ENCODE measurements around the gene SNTG2.
"Not testable (repeated sequence)": the region's sequence is repeated elsewhere in the genome, so short reads cannot be mapped to it uniquely, and the experiment has no call there.

Gene SNTG2

DNA sequence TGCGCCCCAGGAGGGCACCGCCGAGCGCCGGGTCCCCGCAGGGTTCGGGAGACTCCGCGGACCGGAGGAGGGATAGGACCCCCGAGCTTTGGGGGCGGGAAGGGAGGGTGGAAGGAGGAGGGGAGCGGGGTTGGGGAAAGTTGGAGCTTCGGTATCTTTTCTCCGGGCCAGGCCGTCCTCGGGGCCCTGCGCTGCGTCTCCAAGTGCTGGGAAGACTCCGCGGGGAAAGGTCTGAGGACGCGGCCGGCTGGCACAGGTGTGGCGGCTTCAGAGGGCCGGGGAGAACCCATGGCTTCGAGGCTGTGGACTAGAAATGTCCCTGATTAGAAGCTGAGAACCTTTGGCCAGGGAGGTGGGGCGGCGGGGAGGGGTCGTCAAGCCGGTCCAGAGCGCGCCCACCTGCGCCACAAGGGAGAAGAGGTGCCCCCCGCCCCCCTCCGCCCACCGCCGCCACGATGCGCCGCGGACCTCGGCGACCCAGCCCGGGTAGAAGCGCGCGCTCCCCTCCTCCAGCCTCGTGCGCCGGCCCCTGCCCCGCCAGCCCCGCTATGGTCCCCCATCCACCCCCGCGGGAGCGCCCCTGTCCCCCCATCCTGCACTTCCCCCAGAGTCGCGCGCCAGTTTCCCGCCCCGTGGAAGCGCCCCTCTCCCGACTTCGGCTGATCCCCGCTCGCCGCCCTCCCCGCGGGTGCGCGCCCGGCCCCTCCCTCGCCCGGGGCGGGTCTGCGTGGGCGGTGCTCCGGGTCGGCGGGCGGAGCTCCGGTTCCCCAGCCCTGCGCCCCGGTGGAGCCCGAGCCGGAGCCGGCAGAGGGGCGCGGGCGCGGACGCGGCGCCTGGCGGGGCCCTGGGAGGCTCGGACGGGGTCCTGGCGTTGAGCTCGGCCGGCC, at the start of gene SNTG2:
SNTG2 (plus strand) TSS at position 770 of the 887 bp plus-strand sequence. CDS start 148 bp downstream, outside the sequence.
- no peak for DNase-seq

- DNase-seq = no peak
Observed at GRCh38 chr2:902584-902983, 48.1 kb upstream of the SNTG2 start.

DNA sequence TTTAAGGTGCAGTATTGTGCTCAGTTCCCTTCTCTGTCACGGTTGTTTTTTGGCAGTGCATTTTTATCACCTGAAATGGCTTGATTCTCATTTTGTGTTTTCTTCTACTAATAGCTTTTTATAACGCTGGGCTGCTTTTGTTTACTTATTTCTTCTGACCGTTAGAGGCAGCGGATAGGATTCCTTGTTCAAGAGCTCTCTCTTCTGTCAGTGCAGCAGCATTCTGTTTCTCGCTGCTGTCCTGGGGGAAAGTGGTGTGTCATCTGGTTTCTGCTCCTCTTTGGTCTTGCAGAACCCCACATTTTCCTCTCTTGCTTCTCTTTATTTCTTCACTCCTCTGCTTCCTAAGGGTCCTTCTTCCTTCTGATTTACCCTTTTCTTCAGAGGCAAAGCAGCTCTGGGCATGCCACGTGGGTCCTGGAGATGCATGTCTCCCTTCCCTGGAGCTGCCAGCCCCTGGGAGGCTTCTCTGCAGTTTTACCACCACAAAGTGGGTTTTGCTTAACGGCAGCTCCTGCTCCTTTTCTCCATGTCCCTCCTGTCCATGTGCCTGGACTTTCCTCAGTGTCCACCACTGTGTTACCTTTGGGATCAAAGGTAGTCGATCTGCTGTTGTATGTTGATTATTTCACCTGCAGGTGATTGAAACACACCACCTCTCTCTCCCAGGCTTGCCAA, 47.3 kb upstream of the SNTG2 start:
- no peak for DNase-seq

GRCh38 chr2:904246-905024, 46.2 kb upstream of the SNTG2 start:
- peak; percentile 7 for DNase-seq

DNA sequence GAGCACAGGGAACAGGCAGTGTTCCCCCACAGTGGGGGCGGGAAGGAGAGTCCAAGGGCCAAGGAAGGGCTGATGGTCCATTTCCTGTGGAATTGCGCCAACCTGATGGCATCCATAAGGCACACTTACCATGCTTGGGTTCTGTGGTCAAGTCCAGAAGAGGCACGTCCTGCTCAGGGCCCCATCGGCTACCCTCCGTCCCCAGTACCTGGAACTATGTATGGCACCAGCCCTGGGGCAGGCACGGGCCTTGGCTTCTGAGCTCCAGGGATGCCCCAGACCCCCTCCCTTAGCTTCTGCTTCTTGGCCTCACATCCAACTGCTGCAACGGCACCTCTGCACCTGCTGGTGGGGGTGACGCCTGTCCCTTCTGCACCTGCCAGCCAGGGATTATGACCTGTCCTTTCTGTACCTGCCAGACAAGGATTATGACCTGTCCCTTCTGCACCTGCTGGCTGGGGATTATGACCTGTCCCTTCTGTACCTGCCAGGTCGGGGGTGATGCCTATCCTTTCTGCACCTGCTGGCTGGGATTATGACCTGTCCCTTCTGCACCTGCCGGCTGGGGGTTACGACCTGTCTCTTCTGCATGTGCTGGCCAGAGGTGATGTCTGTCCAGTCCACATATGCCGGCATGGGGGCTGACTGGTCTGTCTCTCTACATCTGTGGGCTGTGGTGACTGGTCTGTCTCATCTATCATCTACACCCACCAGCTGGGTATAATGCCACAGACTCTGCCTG, 45.4 kb upstream of the SNTG2 start:
- peak; percentile 29 for DNase-seq

DNA sequence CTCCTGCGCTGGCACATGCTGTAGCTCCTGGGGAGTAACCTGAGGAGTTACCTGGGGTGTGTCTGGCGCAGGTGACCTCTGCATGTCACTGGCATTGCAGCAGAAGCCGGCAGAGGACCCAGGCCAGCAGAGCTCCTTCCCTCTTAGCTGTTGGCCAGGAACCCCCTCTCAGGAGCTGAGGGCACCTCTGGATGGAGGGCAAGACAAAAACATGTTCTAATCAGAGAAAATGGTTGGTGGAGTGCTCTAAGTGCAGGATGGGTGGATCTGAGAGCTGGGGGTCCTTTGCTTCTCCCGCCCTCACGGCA, 44.9 kb upstream of the SNTG2 start:
- DNase-seq = no peak

DNA sequence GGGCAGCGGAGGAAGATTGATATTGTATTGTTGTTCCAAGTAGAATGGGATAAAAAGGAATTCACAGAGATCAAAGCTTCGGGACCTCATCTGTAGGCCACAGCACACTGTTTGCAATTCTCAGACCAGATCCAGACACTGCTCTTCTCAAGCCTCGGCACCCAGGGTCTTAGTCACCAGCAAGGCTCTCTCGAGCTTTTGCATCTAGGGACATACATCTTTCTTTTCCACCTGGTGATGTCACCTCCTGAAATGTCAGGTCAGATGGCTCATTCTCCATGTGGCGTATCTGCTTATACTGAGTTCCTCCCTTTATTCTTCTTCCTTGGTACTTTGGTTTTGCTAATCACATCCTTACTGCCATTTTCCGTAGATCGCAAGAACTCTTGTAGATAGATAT, 42.9 kb upstream of the SNTG2 start:
- no peak for DNase-seq

GRCh38 chr2:908568-908967, 42.1 kb upstream of the SNTG2 start:
- DNase-seq = no peak

GRCh38 chr2:909764-910379, 40.8 kb upstream of the SNTG2 start:
- DNase-seq = not testable (repeated sequence)

- no peak for DNase-seq
Observed at GRCh38 chr2:910698-911097, 40.0 kb upstream of the SNTG2 start.

DNA sequence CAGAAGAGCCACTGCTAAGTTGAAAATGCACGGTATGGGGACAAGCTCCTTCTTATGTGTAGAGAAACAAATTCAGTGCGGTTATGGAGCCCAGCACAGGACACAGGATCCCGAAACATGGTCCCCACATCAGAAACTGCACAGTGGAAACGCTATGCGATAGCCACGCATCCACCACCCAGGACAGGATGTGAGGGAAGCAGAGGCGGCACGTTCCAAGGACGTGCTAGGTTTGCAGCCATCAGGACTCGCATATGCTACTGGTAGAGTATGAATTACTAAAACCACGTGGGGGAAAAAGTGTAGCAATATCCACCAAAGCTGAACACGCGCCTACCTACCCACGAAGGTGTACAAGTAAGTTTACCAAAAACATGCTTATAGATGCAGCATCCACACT, 34.7 kb upstream of the SNTG2 start:
- no peak for DNase-seq

- DNase-seq = no peak
Observed at GRCh38 chr2:916935-917334, 33.7 kb upstream of the SNTG2 start.

DNA sequence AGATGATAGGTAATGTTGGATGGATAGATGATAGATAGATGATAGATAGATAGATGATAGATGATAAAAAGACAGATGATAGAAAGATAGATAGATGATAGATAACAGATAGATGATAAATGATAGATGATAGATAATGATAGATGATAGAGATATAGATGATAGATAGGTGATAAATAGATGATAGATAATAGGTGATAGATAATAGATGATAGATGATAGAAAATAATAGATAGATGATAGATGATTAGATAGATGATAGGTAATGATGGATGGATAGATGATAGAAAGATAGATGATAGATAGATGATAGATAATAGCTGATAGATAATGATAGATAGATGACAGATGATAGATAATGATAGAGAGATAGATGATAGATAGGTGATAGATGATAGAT, 31.0 kb upstream of the SNTG2 start:
- no peak for DNase-seq

GRCh38 chr2:920573-920972, 30.1 kb upstream of the SNTG2 start:
- no peak for DNase-seq

DNA sequence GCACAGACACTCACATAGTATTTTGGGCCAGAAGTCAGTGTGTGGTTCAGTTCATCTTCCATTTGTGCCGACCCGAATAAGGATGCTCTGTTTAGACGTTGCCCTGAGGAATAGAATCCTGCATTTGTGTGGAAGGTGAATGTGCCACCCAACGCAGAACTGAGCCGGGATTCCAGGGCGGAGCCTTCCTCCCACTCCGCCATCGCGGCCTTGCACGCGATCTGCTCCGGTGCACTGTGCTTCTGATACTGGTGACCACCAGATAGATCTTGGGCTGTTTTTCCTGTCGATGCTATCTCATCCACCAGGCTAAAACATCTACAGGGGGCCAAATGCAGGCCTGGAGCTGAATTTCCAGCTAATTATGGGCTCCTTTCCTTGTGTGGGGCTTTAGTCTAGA, 29.6 kb upstream of the SNTG2 start:
- DNase-seq = no peak

GRCh38 chr2:922185-922584, 28.5 kb upstream of the SNTG2 start:
- no peak for DNase-seq

DNA sequence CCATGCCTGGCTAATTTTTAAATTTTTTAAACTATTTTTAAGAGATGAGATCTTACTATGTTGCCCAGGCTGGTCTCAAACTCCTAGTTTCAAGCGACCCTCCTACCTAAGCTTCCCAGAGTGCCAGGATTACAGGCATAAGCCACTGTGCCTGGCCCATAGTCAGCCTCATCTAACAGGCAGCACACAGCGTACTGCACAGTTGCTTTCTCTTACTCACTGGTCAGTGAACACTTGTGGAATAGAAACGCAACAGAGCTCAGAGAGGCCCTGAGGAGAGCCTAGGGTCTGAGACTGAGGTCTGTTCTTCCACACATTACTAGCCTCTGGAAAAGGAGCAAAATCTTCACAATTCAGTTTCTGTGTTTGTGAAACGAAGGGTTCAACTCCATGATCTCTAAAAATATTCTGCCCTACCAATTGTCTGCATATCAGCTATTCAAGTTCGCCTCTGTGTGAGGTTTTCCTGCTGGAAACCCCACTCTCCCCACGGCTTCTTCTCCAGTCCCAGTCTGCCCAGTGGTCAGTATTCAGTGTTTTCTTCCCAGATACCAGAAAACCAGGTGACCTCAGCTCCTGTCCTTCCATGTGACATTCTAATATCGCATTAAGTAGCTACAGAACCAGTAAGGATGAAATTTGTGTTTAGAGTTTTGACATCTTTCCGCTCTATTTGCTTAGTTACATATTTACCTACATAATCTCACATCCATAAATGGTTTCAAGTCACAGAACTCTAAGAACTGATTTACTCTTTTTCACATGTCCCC, 26.6 kb upstream of the SNTG2 start:
- DNase-seq = no peak

DNA sequence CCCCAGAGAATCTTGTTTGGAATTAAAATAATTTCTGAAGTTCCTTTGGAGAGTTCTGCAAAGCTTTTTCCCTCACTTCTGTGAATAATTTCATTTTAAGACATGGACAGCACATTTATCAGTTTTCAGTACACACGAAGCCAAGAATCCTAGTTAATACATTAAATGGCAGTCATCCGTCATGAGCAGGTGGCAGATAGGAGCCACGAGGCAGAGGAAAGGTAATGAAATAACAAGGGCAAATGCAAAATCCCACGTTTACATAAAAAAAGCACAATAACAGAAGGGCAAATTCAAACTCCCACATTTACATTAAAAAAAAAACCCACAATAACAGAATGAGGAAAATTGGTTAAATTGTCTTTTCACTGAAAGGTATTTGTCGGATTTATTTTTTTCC, 25.9 kb upstream of the SNTG2 start:
- DNase-seq = no peak

- no peak for DNase-seq
Observed at GRCh38 chr2:925309-925708, 25.3 kb upstream of the SNTG2 start.

- no peak for DNase-seq
Observed at GRCh38 chr2:925711-926110, 24.9 kb upstream of the SNTG2 start.

DNA sequence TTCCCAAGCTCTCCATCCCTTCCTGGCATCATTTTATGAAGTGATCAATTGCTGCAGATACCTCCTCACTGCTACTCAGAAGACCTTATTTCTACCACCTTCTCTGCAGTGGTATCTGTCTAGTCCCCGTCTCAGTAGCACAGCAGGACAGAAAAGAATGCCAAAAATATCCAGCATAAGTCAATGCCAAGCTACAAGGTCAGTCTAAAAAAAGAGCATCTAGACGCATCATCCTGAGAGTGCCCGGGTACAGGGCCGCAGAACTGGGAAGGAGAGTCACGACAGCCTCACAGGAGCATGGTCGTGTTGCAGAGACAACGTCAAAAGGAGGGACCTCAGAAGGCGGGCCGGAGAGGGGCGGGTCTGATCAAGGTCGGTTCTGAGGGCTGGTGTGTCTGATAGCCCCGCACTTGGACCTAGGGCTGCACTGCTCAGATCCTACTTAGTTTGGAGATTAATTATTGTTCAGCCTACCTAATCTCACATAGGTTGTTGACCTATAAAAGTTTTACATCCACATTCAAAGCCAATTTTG, 24.3 kb upstream of the SNTG2 start:
- no peak for DNase-seq

GRCh38 chr2:926896-927295, 23.8 kb upstream of the SNTG2 start:
- no peak for DNase-seq
